Activated effector memory CD4-positive, alpha-beta T cell treated with anti-CD3 and anti-CD28 coated beads, Interleukin-2, amount 50 U/mL, for 16 hours (primary cell): Measurements from ENCODE around the gene CHFR.
"Not testable (repeated sequence)": the region's sequence is repeated elsewhere in the genome, so short reads cannot be mapped to it uniquely, and the experiment has no call there.

ENCODE experiments used
- DNase-seq: peaks from one replicate; pipeline ENCODE4 v3.0.0-alpha.2; 2020

Gene CHFR

GRCh38 chr12:132806857-132807256 lies 80.5 kb downstream of the CHFR start:
- DNase-seq = no peak

- DNase-seq = no peak
Measured at GRCh38 chr12:132804426-132804861, 83.0 kb downstream of the CHFR start.

- DNase-seq = no peak
Measured at GRCh38 chr12:132803888-132804287, 83.5 kb downstream of the CHFR start.

GRCh38 chr12:132803125-132803524 lies 84.3 kb downstream of the CHFR start:
- no peak for DNase-seq

GRCh38 chr12:132801741-132802140 lies 85.7 kb downstream of the CHFR start:
- DNase-seq = no peak

- no peak for DNase-seq
Measured at GRCh38 chr12:132798836-132799235, 88.6 kb downstream of the CHFR start.

- DNase-seq = no peak
Measured at GRCh38 chr12:132797820-132798570, 89.4 kb downstream of the CHFR start.

- DNase-seq = no peak
Measured at GRCh38 chr12:132795847-132796246, 91.6 kb downstream of the CHFR start.

GRCh38 chr12:132791940-132792339 lies 95.5 kb downstream of the CHFR start:
- not testable (repeated sequence) for DNase-seq

- no peak for DNase-seq
Measured at GRCh38 chr12:132789099-132789471, 98.3 kb downstream of the CHFR start.

GRCh38 chr12:132788375-132789098 lies 98.9 kb downstream of the CHFR start:
- DNase-seq = no peak

GRCh38 chr12:132787877-132788276 lies 99.5 kb downstream of the CHFR start:
- no peak for DNase-seq

GRCh38 chr12:132786192-132786591 lies 101.2 kb downstream of the CHFR start:
- DNase-seq = no peak

- no peak for DNase-seq
Measured at GRCh38 chr12:132784580-132784979, 102.8 kb downstream of the CHFR start.

GRCh38 chr12:132783917-132784531 lies 103.4 kb downstream of the CHFR start:
- no peak for DNase-seq
